Neural cell (in vitro differentiated cells): ENCODE data around the gene CACNA1C. TPM values are rescaled to one million over a fixed set of nuclear protein-coding genes. Genes with fewer than 3 reads are reported as not detected.

Experiments used
- H2AFZ ChIP-seq: fragments of 200-600, 300-800 bp; sonication (generic), shearing (Covaris generic); 2 replicates; pipeline ENCODE4 v1.6.0; 2014; ENCODE audit warnings: low read depth, mild to moderate bottlenecking, antibody characterized with exemption, low read length, moderate library complexity
- H3F3A ChIP-seq: fragments of 200-600 bp; shearing (Covaris generic); 2 replicates; pipeline ENCODE4 v1.6.1; 2016; ENCODE audit warnings: mild to moderate bottlenecking, moderate library complexity, mixed read lengths, antibody characterized with exemption, low read length; ENCODE audit not compliant: insufficient read depth, poor library complexity, severe bottlenecking
- H3K27ac ChIP-seq: fragments of 200-600, 300-800 bp; sonication (generic), shearing (Covaris generic); 2 replicates; pipeline ENCODE4 v1.5.1; 2014; ENCODE audit warnings: mild to moderate bottlenecking, low read length, moderate library complexity
- H3K27me3 ChIP-seq: fragments of 300-800, 200-600 bp; sonication (generic), shearing (Covaris generic); 2 replicates; pipeline ENCODE4 v1.6.0; 2014; ENCODE audit warnings: mild to moderate bottlenecking, low read depth, low read length, moderate library complexity; ENCODE audit not compliant: insufficient read depth
- H3K36me3 ChIP-seq: fragments of 300-800, 200-600 bp; sonication (generic), shearing (Covaris generic); 2 replicates; pipeline ENCODE4 v1.5.1; 2014; ENCODE audit warnings: mild to moderate bottlenecking, antibody characterized with exemption, low read length, moderate library complexity; ENCODE audit not compliant: insufficient read depth
- H3K4me2 ChIP-seq: fragments of 300-800, 200-600 bp; sonication (generic), shearing (Covaris generic); 2 replicates; pipeline ENCODE4 v1.6.0; 2014; ENCODE audit warnings: mild to moderate bottlenecking, low read length
- H3K4me3 ChIP-seq: fragments of 300-800, 200-600 bp; sonication (generic), shearing (Covaris generic); 2 replicates; pipeline ENCODE4 v1.5.1; 2014; ENCODE audit warnings: mild to moderate bottlenecking, low read length, moderate library complexity
- H3K79me2 ChIP-seq: fragments of 200-600 bp; shearing (Covaris generic); replicated peaks from 2 replicates; pipeline ENCODE4 v1.6.0; 2014; ENCODE audit warnings: mild to moderate bottlenecking, low read length, moderate library complexity; ENCODE audit not compliant: insufficient read depth
- H3K9ac ChIP-seq: fragments of 300-800, 200-600 bp; sonication (generic), shearing (Covaris generic); 2 replicates; pipeline ENCODE4 v1.6.1; 2016; ENCODE audit warnings: mild to moderate bottlenecking, low read length, mixed read lengths
- H3K9me2 ChIP-seq: fragments of 200-600 bp; shearing (Covaris generic); 2 replicates; pipeline ENCODE4 v1.6.1; 2016; ENCODE audit warnings: mild to moderate bottlenecking, low read length, mixed read lengths; ENCODE audit not compliant: insufficient read depth
- H3K9me3 ChIP-seq: fragments of 200-600, 300-800 bp; sonication (generic), shearing (Covaris generic); 2 replicates; pipeline ENCODE4 v1.6.1; 2016; ENCODE audit warnings: mild to moderate bottlenecking, mixed run types, low read length, moderate library complexity, mixed read lengths
- H4K20me1 ChIP-seq: fragments of 200-600 bp; shearing (Covaris generic); 2 replicates; pipeline ENCODE4 v1.6.1; 2016; ENCODE audit warnings: mild to moderate bottlenecking, mixed run types; ENCODE audit not compliant: insufficient read depth
- CTCF ChIP-seq: fragments of 450-650 bp; IDR thresholded peaks from 2 replicates; pipeline ENCODE4 v1.5.1; 2014; ENCODE audit warnings: antibody characterized with exemption, mild to moderate bottlenecking, moderate library complexity; ENCODE audit not compliant: poor library complexity, severe bottlenecking
- EP300 ChIP-seq: fragments of 450-650 bp; conservative IDR thresholded peaks from 2 replicates; pipeline ENCODE4 v1.6.1; 2014; ENCODE audit warnings: antibody characterized with exemption, mild to moderate bottlenecking, moderate library complexity; ENCODE audit not compliant: poor library complexity, severe bottlenecking
- EZH2 ChIP-seq: fragments of 200-600, 300-800 bp; shearing (Covaris generic), sonication (generic); IDR thresholded peaks from 2 replicates; pipeline ENCODE4 v1.6.1; 2014; ENCODE audit warnings: antibody characterized with exemption, low read length, borderline replicate concordance, mild to moderate bottlenecking; ENCODE audit not compliant: insufficient read depth, poor library complexity, severe bottlenecking
- MXI1 ChIP-seq: fragments of 450-650 bp; conservative IDR thresholded peaks from 2 replicates; pipeline ENCODE4 v1.6.1; 2014; ENCODE audit warnings: antibody characterized with exemption, mild to moderate bottlenecking; ENCODE audit not compliant: poor library complexity, severe bottlenecking
- POLR2AphosphoS5 ChIP-seq: IDR thresholded peaks from 2 replicates; pipeline ENCODE4 v1.6.1; 2012
- RAD21 ChIP-seq: fragments of 450-650 bp; conservative IDR thresholded peaks from 2 replicates; pipeline ENCODE4 v1.6.1; 2014; ENCODE audit warnings: antibody characterized with exemption, mild to moderate bottlenecking, moderate library complexity
- REST ChIP-seq: IDR thresholded peaks from 2 replicates; pipeline ENCODE4 v1.6.1; 2012; ENCODE audit warnings: borderline replicate concordance
- SMC3 ChIP-seq: fragments of 450-650 bp; conservative IDR thresholded peaks from 2 replicates; pipeline ENCODE4 v1.6.1; 2014; ENCODE audit warnings: antibody characterized with exemption, mild to moderate bottlenecking, moderate library complexity; ENCODE audit not compliant: poor library complexity
- TAF1 ChIP-seq: IDR thresholded peaks from 2 replicates; pipeline ENCODE4 v1.6.1; 2012; ENCODE audit warnings: low read depth
- polyA plus RNA-seq: library from polyadenylated mRNA; depleted of rRNA; stranded (reverse); fragments of >200 nt; gene quantifications from 2 replicates; pipeline ENCODE4 v1.2.3, GENCODE V29; 2014

CACNA1C gene
- polyA plus RNA-seq, 1 donor from 2014 or later, result 9.7 TPM

GRCh38 chr12:2004113-2004929 lies 48.5 kb upstream of the CACNA1C start, which contains the start of gene DCP1B:
DCP1B (minus strand) TSS chr12:2004457; CDS start chr12:2004431, 26 bp downstream.
- H3K79me2 ChIP-seq, result peaks cover 33% of the 10 kb centered on the region
- H3K9me3 ChIP-seq, result no peaks in the 10 kb centered on the region
- TF ChIP-seq EZH2, result no peak
- TF ChIP-seq MXI1, result peak; percentile 95
- peak; percentile 84 for TF ChIP-seq TAF1
- TF ChIP-seq SMC3, result peak; percentile 72
- TF ChIP-seq CTCF, result peak; percentile 65
- peak; percentile 91 for TF ChIP-seq POLR2AphosphoS5
- peak; percentile 66 for TF ChIP-seq RAD21
- peak; percentile 77 for TF ChIP-seq EP300
- TF ChIP-seq REST, result peak; percentile 61
- H3K36me3 ChIP-seq, result no peaks in the 10 kb centered on the region
- H3K4me3 ChIP-seq, result peak within 1 kb of the TSS; percentile 69
- H3K9ac ChIP-seq, result peak within 1 kb of the TSS; percentile 79
- H3K9me2 ChIP-seq, result no peaks in the 10 kb centered on the region
- peak within 1 kb of the TSS; percentile 93 for H3K4me2 ChIP-seq
- no peaks in the 10 kb centered on the region for H3K27me3 ChIP-seq
- no peaks in the 10 kb centered on the region for H4K20me1 ChIP-seq
- peak within 1 kb of the TSS; percentile 92 for H3K27ac ChIP-seq
- peaks cover 4% of the 10 kb centered on the region for H3F3A ChIP-seq
- H2AFZ ChIP-seq, result peak within 1 kb of the TSS; percentile 67

- Histone ChIP-seq H3K9me3 (no peaks in the 10 kb centered on the region), H2AFZ (no peak overlapping the region), H3K27me3 (no peaks in the 10 kb centered on the region), H3F3A (peaks cover 4% of the 10 kb centered on the region), H3K4me2 (no peak overlapping the region), H4K20me1 (no peaks in the 10 kb centered on the region), H3K9me2 (no peaks in the 10 kb centered on the region), H3K36me3 (no peaks in the 10 kb centered on the region), H3K4me3 (no peak overlapping the region), H3K79me2 (no peaks in the 10 kb centered on the region), H3K9ac (no peak overlapping the region), H3K27ac (no peak overlapping the region)
- TF ChIP-seq POLR2AphosphoS5 (no peak), CTCF (no peak), EZH2 (no peak)
Measured at GRCh38 chr12:2008677-2009076, 44.1 kb upstream of the CACNA1C start.
